ENCODE results near the gene FHAD1.

DNA sequence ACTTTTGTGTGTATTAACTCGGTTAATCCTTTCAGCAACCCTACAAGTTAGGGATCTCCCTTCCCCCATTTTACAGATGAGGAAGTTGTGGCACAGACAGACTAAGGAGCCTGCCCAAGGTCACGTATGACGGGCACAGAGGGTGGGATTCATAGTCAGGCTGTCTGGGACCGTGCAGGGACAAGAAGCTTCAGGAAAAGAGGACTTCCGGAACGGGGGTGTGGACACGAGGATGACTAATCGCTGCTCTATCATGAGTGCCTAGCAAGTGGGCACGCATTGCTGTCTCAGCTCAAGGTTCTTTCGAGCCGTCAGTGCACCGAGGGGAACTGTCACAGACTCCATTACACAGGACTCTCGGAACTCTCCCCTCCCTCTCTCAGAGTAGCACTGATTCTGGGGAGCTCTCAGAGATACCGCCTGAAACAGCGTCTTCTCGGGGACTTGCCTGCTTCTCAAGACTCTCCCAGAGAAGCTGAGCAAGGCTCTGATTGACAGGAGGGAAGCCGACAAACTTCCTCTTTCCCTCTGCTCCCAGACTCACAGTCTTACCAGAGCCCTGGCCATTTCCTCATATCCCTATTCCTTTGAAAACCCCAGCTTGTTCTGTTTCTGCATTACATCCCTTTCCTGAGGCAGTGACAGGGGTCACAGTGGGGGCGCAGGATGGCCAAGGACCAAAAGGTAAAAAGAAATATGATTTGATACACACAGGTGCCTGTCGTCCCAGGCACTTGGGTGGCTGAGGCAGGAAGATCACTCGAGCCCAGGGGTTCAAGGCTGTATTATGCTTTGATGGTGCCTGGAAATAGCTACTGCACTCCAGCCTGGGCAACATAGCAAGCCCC is 14.4 kb downstream of the FHAD1 start:
- TF ChIP-seq, protein P1, sequence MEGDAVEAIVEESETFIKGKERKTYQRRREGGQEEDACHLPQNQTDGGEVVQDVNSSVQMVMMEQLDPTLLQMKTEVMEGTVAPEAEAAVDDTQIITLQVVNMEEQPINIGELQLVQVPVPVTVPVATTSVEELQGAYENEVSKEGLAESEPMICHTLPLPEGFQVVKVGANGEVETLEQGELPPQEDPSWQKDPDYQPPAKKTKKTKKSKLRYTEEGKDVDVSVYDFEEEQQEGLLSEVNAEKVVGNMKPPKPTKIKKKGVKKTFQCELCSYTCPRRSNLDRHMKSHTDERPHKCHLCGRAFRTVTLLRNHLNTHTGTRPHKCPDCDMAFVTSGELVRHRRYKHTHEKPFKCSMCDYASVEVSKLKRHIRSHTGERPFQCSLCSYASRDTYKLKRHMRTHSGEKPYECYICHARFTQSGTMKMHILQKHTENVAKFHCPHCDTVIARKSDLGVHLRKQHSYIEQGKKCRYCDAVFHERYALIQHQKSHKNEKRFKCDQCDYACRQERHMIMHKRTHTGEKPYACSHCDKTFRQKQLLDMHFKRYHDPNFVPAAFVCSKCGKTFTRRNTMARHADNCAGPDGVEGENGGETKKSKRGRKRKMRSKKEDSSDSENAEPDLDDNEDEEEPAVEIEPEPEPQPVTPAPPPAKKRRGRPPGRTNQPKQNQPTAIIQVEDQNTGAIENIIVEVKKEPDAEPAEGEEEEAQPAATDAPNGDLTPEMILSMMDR (IDR thresholded peaks at IDR 0.05), result no peak
- peak in 1 of 2 donors; percentile 44 for TF ChIP-seq POLR2A (IDR thresholded peaks at IDR 0.05)

Measured in Peyer's patch (tissue), 4 donors.